Vagina (tissue), 2 donors: Measurements from ENCODE around the gene HYAL1. TPM values are rescaled to one million over a fixed set of nuclear protein-coding genes. Genes with fewer than 3 reads are reported as not detected.

ENCODE experiments used
- DNase-seq, 2 donors: peaks; one replicate each; pipeline ENCODE4 v3.0.0-alpha.2; 2017; ENCODE audit errors: extremely low spot score in 2 of 2
- H3K27ac ChIP-seq: fragments of 200-600 bp; sonication (generic); one replicate; pipeline ENCODE4 v1.5.1; 2019
- H3K27me3 ChIP-seq: fragments of 200-600 bp; sonication (generic); one replicate; pipeline ENCODE4 v1.5.1; 2019
- H3K36me3 ChIP-seq, 2 donors: fragments of 200-600 bp; sonication (generic); one replicate each; pipeline ENCODE4 v1.5.1; 2017 to 2019
- H3K4me1 ChIP-seq: fragments of 200-600 bp; sonication (generic); one replicate; pipeline ENCODE4 v1.5.1; 2019
- H3K4me3 ChIP-seq, 2 donors: fragments of 200-600 bp; sonication (generic); 1 replicate in 1 of 2; 2 replicates in 1 of 2; pipeline ENCODE4 v1.5.1; 2016 to 2019
- H3K9me3 ChIP-seq: fragments of 200-600 bp; sonication (generic); one replicate; pipeline ENCODE4 v1.5.1; 2019
- POLR2A ChIP-seq, 2 donors: fragments of 450-650 bp; IDR thresholded peaks; one replicate each; pipeline ENCODE4 v1.6.1; 2017; ENCODE audit warnings: antibody characterized with exemption in 2 of 2, mild to moderate bottlenecking in 2 of 2, moderate library complexity in 2 of 2
- POLR2AphosphoS5 ChIP-seq, 2 donors: sonication (generic); formaldehyde crosslinking; IDR thresholded peaks; one replicate each; pipeline ENCODE4 v1.9.0; 2017; ENCODE audit warnings: antibody characterized with exemption in 2 of 2, mild to moderate bottlenecking in 2 of 2, low read depth in 1 of 2; ENCODE audit not compliant: insufficient read depth in 1 of 2
- intact Hi-C: fragments of 100-400 bp; cut with DNase I; formaldehyde crosslinking; loops from one replicate; pipeline ENCODE4 v1.15.1; 2023
- total RNA-seq: library from RNA; depleted of rRNA; stranded (reverse); fragments of >200 nt; gene quantifications from one replicate; pipeline ENCODE4 v1.2.3, GENCODE V29; 2016
- TF ChIP-seq, protein P1 (sequence below), 3 experiments: fragments of 450-650 bp in 2 of 3; fragments of 200-600 bp in 1 of 3; sonication (generic) in 1 of 3; IDR thresholded peaks; one replicate each; pipeline ENCODE4 v1.5.1; 2017 to 2019; ENCODE audit warnings: antibody characterized with exemption in 3 of 3, mild to moderate bottlenecking in 2 of 3, moderate library complexity in 2 of 3

The HYAL1 gene
- total RNA-seq, 1 donor from 2014 or later, result 17.7 TPM

DNA sequence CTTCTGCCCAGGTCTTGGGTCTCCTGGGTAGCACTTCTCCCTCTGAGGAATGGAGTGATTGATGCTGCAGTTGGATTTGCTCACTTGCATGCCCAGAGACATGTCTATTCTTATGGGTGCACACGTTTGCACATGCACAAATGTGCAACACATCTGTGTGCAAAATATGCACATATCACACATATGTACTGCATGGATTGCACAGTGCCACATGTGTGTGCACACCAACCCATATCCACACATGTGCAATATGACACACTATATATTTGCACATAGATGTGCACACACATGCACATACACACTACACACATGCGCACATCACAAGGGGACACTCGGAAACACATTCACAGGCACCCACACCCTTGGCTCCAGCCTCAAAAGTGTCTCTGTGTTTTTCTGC, 35.1 kb downstream of the HYAL1 start:
- no peak for TF ChIP-seq POLR2A (IDR thresholded peaks at IDR 0.05)
- no peak for TF ChIP-seq POLR2AphosphoS5 (IDR thresholded peaks at IDR 0.05; ENCODE audit: insufficient read depth in 1 of 2, low read depth in 1 of 2)
- TF ChIP-seq, protein P1, sequence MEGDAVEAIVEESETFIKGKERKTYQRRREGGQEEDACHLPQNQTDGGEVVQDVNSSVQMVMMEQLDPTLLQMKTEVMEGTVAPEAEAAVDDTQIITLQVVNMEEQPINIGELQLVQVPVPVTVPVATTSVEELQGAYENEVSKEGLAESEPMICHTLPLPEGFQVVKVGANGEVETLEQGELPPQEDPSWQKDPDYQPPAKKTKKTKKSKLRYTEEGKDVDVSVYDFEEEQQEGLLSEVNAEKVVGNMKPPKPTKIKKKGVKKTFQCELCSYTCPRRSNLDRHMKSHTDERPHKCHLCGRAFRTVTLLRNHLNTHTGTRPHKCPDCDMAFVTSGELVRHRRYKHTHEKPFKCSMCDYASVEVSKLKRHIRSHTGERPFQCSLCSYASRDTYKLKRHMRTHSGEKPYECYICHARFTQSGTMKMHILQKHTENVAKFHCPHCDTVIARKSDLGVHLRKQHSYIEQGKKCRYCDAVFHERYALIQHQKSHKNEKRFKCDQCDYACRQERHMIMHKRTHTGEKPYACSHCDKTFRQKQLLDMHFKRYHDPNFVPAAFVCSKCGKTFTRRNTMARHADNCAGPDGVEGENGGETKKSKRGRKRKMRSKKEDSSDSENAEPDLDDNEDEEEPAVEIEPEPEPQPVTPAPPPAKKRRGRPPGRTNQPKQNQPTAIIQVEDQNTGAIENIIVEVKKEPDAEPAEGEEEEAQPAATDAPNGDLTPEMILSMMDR (IDR thresholded peaks at IDR 0.05), result no peak
- no peak for DNase-seq
- Histone ChIP-seq H3K27ac (peak overlapping the region; percentile 98), H3K27me3 (no peaks in the 10 kb centered on the region), H3K9me3 (no peaks in the 10 kb centered on the region), H3K4me1 (peaks cover 98% of the 10 kb centered on the region), H3K36me3 (no peaks in the 10 kb centered on the region), H3K4me3 (peak overlapping the region; percentile 37 to 46)
- intact Hi-C loops, result no loop called here

DNA sequence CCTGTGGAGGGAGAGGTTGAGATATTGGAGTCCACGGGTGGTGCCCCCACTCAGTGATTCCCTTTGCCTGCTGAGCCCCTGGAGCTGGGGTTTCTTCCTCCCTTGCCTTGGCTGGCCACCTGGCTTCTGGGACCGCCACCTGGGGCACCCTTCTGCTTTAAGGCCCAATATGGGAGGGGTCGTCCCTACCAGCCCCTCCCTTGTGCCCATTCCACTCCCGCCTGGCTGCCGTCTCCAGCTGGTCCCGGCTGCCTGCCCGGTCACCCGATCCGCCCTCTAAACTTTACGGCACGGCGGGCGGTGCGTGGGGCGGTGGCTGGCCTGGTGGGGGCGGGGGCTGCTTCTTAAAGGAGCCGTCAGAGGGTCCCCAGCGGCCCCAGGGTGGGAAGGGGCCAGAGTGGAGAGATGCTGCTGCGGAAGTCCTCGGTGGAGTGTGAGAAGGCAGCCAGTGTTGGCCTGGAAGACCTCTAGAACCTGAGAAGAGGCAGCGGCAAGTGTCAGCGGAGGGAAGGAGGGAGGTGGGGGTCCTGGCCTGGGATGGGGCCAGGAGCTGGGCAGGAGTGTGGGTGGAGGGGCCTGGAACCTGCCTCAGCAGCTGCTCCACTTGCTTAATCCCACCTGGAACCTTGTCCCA, 36.0 kb downstream of the HYAL1 start:
- intact Hi-C loops, result no loop called here

DNA sequence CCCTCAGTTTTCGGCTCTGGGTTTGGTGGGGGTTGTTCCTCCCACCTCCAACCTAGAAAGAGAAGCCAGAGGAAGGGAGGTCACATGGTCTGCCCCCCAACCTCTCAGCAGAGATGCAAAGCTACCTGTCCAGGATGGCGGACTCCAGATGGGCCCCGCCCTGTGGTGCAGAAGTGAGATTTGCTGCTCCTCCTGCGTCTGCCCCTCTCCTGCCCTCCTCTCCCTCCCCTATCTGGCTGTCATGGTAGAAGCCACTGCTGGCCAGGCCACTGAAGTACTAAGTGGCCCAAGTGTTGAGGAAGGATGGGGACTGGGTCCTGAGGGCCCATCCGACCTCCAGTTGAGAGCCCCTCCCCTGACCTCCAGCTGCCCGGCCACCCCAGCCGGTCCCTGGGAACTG, 36.5 kb downstream of the HYAL1 start:
- Histone ChIP-seq H3K4me3 (peak overlapping the region; percentile 37 to 46), H3K27me3 (no peaks in the 10 kb centered on the region), H3K27ac (peak overlapping the region; percentile 98), H3K9me3 (no peaks in the 10 kb centered on the region), H3K4me1 (peaks cover 86% of the 10 kb centered on the region), H3K36me3 (no peaks in the 10 kb centered on the region)
- TF ChIP-seq POLR2AphosphoS5 (IDR thresholded peaks at IDR 0.05; ENCODE audit: insufficient read depth in 1 of 2, low read depth in 1 of 2) (no peak), POLR2A (IDR thresholded peaks at IDR 0.05) (no peak)
- TF ChIP-seq, protein P1 (IDR thresholded peaks at IDR 0.05), result no peak
- intact Hi-C loops, result no loop called here
- DNase-seq, result no peak

More for the DNA sequence above, 36.0 kb downstream of the HYAL1 start:
- Histone ChIP-seq H3K9me3 (no peaks in the 10 kb centered on the region), H3K27me3 (no peaks in the 10 kb centered on the region), H3K36me3 (no peaks in the 10 kb centered on the region), H3K4me3 (peak overlapping the region; percentile 37 to 46), H3K4me1 (peaks cover 90% of the 10 kb centered on the region), H3K27ac (peak overlapping the region; percentile 98)
- TF ChIP-seq, protein P1 (IDR thresholded peaks at IDR 0.05), result no peak
- peak; percentile 45 to 83 for TF ChIP-seq POLR2AphosphoS5 (IDR thresholded peaks at IDR 0.05; ENCODE audit: insufficient read depth in 1 of 2, low read depth in 1 of 2)
- DNase-seq, result no peak

DNA sequence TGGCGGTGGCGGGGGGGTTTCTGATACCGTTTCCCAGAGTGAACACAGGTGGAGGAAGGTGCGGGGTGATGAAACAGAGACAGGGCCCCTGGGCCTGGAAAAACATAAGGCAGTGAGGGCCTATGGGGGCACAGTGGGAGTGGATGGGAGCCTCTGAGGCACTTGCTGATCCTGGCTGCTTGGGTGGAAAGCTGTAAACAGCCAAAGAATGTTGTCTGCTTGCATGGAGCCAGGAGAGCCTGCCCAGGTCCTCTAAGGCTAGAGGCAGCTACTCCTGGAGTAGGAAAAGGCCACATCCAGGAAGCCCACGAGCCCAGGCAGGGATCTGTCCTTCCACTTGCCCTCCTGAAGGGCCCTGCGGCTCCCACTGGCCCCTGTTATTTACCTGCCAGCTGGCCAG, 37.4 kb downstream of the HYAL1 start:
- Histone ChIP-seq H3K27ac (peak overlapping the region; percentile 98), H3K36me3 (no peaks in the 10 kb centered on the region), H3K4me3 (no peak overlapping the region), H3K4me1 (peaks cover 86% of the 10 kb centered on the region), H3K9me3 (no peaks in the 10 kb centered on the region), H3K27me3 (no peaks in the 10 kb centered on the region)
- intact Hi-C loops, result no loop called here
- no peak for DNase-seq
- TF ChIP-seq POLR2A (IDR thresholded peaks at IDR 0.05) (no peak), POLR2AphosphoS5 (IDR thresholded peaks at IDR 0.05; ENCODE audit: insufficient read depth in 1 of 2, low read depth in 1 of 2) (no peak)
- TF ChIP-seq, protein P1 (IDR thresholded peaks at IDR 0.05), result no peak

DNA sequence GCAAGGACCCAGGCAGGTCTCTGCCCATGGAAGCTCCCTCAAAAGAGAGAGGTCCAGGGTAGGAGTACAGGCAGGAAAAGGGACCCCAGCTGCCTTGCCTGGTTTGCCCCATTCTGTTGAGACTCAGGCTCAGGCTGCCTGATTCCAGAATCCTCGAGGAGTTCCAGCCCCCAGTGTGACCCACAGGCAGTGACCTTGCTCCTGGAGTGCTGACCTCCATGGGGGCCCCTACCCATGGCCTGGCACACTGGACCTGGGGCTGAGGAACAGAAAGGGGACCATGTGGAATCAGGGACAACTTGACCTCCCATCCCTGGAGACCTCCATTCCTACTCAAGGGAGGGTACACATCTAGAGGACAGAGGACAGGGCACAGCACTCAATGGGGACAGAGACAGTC, 37.8 kb downstream of the HYAL1 start:
- intact Hi-C loops, result no loop called here
- no peaks in the 10 kb centered on the region for H3K36me3 ChIP-seq
- H3K27ac ChIP-seq, result peak overlapping the region; percentile 98
- no peak for DNase-seq
- H3K4me1 ChIP-seq, result peaks cover 86% of the 10 kb centered on the region
- H3K9me3 ChIP-seq, result no peaks in the 10 kb centered on the region
- no peaks in the 10 kb centered on the region for H3K27me3 ChIP-seq
- no peak overlapping the region for H3K4me3 ChIP-seq
- TF ChIP-seq, protein P1 (IDR thresholded peaks at IDR 0.05), result no peak
- TF ChIP-seq POLR2AphosphoS5 (IDR thresholded peaks at IDR 0.05; ENCODE audit: insufficient read depth in 1 of 2, low read depth in 1 of 2) (no peak), POLR2A (IDR thresholded peaks at IDR 0.05) (no peak)
